LNCaP clone FGC (cell line): ENCODE results near the gene PAK6.
A peak's percentile ranks its signal among the peaks of the same experiment; 100 is the strongest.

ENCODE experiments used
- DNase-seq: peaks from one replicate; pipeline ENCODE4 v3.0.0-alpha.2; 2011; ENCODE audit warnings: low read depth
- H3K4me3 ChIP-seq: 2 replicates; pipeline ENCODE4 v1.5.1; 2011; ENCODE audit warnings: mild to moderate bottlenecking, low read depth, low read length, control low read depth
- TF ChIP-seq, protein P1 (sequence below): IDR thresholded peaks from 2 replicates; pipeline ENCODE4 v1.5.1; 2012; ENCODE audit warnings: mild to moderate bottlenecking; ENCODE audit not compliant: control insufficient read depth, insufficient read depth; ENCODE audit errors: extremely low read depth

Gene PAK6

DNA sequence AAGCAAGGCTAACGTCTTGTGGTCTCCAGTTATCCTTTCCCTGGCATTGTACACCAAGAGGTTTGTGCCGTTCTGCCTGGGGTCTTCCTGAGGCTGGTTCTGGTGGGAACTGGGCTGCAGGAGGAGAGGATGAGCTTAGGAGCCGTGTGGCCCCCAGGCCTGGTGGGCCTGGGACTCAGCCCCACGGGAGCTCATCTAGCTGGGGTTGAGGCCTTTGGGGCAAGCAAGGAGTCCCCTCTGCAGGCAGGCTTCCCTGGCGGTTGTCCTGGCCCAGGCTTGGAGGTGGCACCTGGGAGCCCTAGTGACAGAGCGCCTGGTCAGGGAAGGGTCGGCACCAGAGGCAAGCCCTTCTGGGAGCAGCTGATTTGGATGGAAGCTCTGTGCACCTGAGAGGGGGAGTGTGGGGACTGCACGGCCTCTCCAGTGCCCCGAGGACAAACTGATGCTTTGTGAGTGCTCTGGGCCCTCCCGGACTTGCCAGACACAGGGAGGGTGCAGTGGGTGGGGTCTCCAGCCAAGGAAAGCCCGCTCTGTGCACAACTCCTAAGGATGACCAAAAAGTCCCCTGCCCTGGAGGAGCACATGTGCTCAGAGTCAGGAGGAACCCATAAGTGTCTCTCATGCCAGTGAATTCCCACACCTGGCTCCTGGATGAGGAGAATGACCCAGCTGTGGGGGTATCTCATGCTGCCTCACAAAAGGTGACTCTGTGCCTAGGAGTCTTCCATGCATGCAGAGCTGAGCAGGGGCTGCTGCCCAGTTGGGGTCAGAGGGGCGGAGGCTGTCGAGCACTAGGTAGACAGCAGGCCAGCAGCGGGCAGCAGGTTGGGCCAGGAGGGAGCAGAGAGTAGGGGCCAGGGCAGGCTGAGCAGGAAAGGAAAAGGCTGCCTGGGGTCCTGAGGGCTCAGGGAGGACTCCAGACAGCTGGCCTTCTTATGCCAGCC, 2.7 kb downstream of the PAK6 start:
- H3K4me3 ChIP-seq, result no peak overlapping the region
- DNase-seq, result no peak

DNA sequence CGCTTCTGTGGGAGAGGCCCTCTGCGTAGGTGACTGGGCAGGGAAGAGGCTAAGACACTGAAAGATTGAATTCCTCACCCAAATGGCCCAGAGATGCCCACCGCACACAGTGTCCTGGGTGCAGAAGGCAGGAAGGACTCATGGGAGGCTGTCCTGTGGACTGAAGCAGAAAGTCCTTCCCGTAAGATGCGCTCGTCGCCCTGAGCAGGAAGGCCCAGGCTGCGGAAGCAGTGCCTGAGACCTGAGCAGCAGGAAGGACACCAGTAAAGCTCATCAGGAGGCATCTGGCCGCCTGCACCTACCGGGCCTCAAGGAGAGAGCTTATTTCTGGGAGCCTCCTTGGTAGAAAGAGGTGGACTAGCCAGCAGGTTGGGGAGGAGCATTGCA, 3.3 kb downstream of the PAK6 start:
- no peak overlapping the region for H3K4me3 ChIP-seq
- TF ChIP-seq, protein P1, sequence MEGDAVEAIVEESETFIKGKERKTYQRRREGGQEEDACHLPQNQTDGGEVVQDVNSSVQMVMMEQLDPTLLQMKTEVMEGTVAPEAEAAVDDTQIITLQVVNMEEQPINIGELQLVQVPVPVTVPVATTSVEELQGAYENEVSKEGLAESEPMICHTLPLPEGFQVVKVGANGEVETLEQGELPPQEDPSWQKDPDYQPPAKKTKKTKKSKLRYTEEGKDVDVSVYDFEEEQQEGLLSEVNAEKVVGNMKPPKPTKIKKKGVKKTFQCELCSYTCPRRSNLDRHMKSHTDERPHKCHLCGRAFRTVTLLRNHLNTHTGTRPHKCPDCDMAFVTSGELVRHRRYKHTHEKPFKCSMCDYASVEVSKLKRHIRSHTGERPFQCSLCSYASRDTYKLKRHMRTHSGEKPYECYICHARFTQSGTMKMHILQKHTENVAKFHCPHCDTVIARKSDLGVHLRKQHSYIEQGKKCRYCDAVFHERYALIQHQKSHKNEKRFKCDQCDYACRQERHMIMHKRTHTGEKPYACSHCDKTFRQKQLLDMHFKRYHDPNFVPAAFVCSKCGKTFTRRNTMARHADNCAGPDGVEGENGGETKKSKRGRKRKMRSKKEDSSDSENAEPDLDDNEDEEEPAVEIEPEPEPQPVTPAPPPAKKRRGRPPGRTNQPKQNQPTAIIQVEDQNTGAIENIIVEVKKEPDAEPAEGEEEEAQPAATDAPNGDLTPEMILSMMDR, result no peak
- no peak for DNase-seq

More for the DNA sequence above, 2.7 kb downstream of the PAK6 start:
- TF ChIP-seq, protein P1, result no peak

DNA sequence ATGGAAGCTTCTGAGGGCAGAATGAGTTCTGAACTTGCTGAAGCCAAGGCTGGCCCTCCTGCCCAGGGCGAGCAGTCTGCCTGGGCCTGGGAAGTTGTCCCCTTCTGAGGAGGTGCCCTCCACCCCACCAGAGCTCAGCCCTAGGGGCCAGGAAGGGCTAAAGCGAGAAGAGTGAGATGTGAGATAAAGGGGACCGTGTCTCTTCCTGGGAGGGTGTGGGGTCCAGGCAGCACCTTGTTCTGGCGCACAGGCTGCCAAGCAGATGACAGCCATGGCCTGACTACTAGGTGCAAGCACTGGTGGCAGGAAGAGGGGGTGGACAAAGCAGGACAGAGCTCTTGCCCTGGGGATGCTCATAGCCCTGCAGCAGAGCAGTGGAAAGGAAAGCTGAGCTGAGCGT, 3.7 kb downstream of the PAK6 start:
- DNase-seq, result no peak
- H3K4me3 ChIP-seq, result no peak overlapping the region
- TF ChIP-seq, protein P1, result no peak

DNA sequence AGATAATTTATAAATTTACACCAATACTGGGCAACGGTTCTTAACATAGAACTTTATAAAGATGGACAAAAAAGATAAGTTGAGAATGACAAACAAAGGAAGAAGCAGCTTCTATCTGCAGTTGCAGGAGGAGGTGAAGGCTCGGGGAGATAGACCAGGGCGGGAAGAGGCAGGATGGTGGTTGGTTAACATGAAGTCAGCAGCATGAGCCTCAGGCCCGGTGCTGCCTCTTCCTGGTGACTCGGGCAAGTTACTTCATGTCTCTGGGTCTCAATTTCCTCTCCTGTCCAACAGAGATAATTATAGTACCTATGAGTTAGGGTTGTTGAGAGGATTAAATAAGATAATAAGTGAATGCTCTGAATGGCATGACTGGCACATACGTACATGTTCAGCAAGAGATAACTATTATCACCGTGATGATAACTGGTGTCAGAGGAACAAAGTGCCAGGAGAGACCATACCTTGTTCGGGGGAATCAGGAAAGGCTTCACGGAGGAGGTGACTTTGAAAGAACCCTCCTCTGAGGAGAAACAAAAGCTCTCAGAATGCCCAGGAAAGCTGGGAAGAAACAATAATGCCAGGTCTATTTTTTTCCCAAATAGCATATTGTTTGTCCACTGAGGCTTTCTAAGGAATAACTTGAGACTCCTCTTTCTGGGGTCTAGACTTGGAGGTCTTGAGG, 4.4 kb downstream of the PAK6 start:
- DNase-seq, result no peak
- H3K4me3 ChIP-seq, result no peak overlapping the region
- TF ChIP-seq, protein P1, result no peak

DNA sequence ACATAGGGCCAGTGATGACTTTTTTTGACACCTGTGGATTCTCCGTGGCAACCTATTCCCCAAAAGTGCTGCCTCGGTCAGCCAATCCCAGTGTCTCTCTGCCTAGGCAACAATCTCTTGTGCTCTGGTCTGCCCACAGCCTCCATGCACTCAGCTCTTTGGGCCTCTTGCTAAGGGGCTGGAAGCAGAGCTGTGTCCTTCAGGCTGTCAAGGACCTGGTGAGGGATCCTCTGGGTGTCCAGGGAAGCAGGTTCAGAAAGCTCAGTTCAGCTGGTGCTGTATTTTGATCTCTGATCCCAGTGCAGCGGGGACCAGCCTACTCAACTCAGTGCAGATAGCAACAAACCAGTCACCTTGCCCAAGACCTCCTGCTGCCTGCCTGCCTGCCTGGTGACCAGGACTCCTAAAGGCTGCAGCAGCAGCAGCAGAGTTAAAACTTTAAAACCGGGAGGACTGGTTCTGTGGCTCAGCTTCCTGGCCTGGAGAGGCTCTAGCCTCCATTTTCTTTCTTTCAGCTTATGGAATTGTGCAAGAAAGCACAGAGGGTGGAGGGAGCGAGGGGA, 6.2 kb downstream of the PAK6 start:
- H3K4me3 ChIP-seq, result no peak overlapping the region
- TF ChIP-seq, protein P1, result no peak
- peak; percentile 70 for DNase-seq

DNA sequence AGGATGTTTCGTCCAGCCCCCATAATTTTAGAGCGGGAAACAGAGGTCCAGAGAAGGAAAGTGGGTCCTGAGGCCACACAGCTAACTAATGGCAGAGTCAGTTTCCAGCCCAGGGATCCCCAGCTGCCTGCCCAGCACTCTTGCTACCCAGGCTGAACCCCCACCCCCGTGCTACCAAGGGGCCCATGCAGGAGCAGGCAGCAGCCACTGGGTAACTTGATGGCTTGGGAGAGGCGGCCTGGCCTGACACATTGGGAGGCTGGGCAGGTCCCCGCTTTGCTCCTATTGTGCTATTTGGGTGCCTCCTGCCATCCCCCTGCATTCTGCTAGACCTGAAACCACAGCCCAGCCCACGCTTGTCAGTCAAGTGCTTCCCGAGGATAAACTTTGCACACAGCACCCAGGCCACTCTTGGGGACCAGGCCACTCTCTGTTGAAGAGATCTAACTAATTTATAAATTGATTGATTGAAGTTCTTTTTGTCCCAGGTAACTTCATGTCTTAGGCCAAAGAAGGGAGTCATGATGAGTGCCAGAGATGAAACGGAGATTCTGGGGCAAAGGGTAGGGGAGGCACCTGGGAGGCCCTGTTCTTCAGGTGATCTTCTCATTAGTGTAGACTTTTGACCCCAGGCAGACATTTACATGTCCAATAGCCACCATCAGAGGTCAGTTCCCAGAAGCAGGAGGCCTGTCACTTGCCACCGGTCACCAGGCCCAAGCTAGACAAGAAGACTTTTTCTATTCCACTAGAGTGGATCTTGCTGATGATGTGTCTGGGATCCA, 7.0 kb downstream of the PAK6 start:
- TF ChIP-seq, protein P1, result no peak
- DNase-seq, result no peak
- no peak overlapping the region for H3K4me3 ChIP-seq
